ENCODE results near the gene SLC16A2. TPM values are rescaled to one million over a fixed set of nuclear protein-coding genes. Genes with fewer than 3 reads are reported as not detected.
"Not testable (repeated sequence)": the region's sequence is repeated elsewhere in the genome, so short reads cannot be mapped to it uniquely, and the experiment has no call there.

The SLC16A2 gene
- total RNA-seq, 1 donor from 2014 or later: 17.9 TPM

- no peak for DNase-seq
These were observed 85.9 kb downstream of the SLC16A2 start for GRCh38 chrX:74507191-74507590.

- DNase-seq: no peak
These were observed 88.7 kb downstream of the SLC16A2 start for GRCh38 chrX:74509989-74510388.

- no peak for DNase-seq
These were observed 89.1 kb downstream of the SLC16A2 start for GRCh38 chrX:74510401-74510800.

- DNase-seq: no peak
These were observed 90.4 kb downstream of the SLC16A2 start for GRCh38 chrX:74511704-74512103.

GRCh38 chrX:74514384-74514783, 93.1 kb downstream of the SLC16A2 start:
- DNase-seq: no peak

- no peak for DNase-seq
These were observed 94.1 kb downstream of the SLC16A2 start for GRCh38 chrX:74515356-74515755.

GRCh38 chrX:74516013-74516412, 94.7 kb downstream of the SLC16A2 start:
- DNase-seq: not testable (repeated sequence)

- no peak for DNase-seq
These were observed 98.6 kb downstream of the SLC16A2 start for GRCh38 chrX:74519870-74520269.

- no peak for DNase-seq
These were observed 99.0 kb downstream of the SLC16A2 start for GRCh38 chrX:74520291-74520690.

GRCh38 chrX:74520896-74521295, 99.6 kb downstream of the SLC16A2 start:
- DNase-seq: no peak

GRCh38 chrX:74521961-74522751, 100.9 kb downstream of the SLC16A2 start:
- DNase-seq: no peak

- no peak for DNase-seq
These were observed 101.9 kb downstream of the SLC16A2 start for GRCh38 chrX:74523224-74523623.

GRCh38 chrX:74523870-74524735, 102.8 kb downstream of the SLC16A2 start:
- DNase-seq: no peak

GRCh38 chrX:74525116-74525515, 103.8 kb downstream of the SLC16A2 start:
- no peak for DNase-seq

- DNase-seq: no peak
These were observed 105.5 kb downstream of the SLC16A2 start for GRCh38 chrX:74526764-74527163.

- no peak for DNase-seq
These were observed 106.1 kb downstream of the SLC16A2 start for GRCh38 chrX:74527350-74527749.

GRCh38 chrX:74529311-74529710, 108.0 kb downstream of the SLC16A2 start:
- no peak for DNase-seq

- DNase-seq: no peak
These were observed 109.8 kb downstream of the SLC16A2 start for GRCh38 chrX:74531081-74531480.

GRCh38 chrX:74534569-74535038, 113.3 kb downstream of the SLC16A2 start:
- DNase-seq: no peak

- DNase-seq: no peak
These were observed 113.8 kb downstream of the SLC16A2 start for GRCh38 chrX:74535086-74535407.

- peak; percentile 26 for DNase-seq
These were observed 114.3 kb downstream of the SLC16A2 start for GRCh38 chrX:74535408-74536151.

- peak; percentile 62 for DNase-seq
These were observed 115.0 kb downstream of the SLC16A2 start for GRCh38 chrX:74536152-74536831.
